Measurements from ENCODE around the gene TGM3. TPM values are rescaled to one million over a fixed set of nuclear protein-coding genes. Genes with fewer than 3 reads are reported as not detected.

Gene TGM3
- total and polyA plus RNA-seq, 2 experiments from 2014 or later: 0.08 TPM; not detected in 1

DNA sequence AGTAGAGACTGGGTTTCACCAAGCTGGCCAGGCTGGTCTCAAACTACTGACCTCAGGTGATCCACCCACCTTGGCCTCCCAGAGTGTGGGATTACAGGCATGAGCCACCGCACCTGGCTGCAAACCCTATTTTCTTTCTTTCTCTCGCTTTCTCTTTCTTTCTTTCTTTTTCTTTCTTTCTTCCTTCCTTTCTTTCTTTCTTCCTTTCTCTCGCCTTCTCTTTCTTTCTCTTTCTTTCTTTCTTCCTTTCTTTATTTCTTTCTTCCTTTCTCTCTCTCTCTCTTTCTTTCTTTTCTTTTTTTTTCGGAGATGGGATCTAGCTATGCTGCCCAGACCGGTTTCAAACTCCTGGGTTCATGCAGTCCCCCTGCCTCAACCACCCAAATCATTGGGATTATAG, 47.0 kb upstream of the TGM3 start (continued):
- TF ChIP-seq, protein P1, sequence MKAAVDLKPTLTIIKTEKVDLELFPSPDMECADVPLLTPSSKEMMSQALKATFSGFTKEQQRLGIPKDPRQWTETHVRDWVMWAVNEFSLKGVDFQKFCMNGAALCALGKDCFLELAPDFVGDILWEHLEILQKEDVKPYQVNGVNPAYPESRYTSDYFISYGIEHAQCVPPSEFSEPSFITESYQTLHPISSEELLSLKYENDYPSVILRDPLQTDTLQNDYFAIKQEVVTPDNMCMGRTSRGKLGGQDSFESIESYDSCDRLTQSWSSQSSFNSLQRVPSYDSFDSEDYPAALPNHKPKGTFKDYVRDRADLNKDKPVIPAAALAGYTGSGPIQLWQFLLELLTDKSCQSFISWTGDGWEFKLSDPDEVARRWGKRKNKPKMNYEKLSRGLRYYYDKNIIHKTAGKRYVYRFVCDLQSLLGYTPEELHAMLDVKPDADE (IDR thresholded peaks at IDR 0.05): no peak

DNA sequence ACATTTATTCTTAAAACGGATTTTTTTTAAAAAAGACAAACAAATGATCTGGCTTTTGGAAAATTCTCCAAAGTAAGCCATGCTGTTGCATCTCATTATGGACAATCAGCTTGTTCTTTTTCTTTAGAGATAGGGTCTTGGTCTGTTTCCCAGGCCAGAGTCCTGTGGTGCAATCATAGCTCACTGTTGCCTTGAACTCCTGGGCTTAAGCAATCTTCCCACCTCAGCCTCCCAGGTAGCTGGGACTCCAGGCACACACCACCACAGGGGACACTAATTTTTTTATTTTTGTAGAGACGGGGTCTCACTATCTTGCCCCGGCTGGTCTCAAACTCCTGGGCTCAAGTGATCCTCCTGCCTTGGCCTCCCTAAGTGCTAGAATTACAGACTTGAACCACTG, 45.9 kb upstream of the TGM3 start:
- Histone ChIP-seq H3K4me2 (no peak overlapping the region), H3F3A (replicated peaks; ENCODE audit: low read depth) (no peaks in the 10 kb centered on the region), H4K20me1 (replicated peaks; ENCODE audit: insufficient read depth) (no peaks in the 10 kb centered on the region), H3K36me3 (ENCODE audit: insufficient read depth) (no peaks in the 10 kb centered on the region), H2AFZ (no peak overlapping the region), H3K9me2 (ENCODE audit: insufficient read depth) (no peaks in the 10 kb centered on the region), H3K4me1 (ENCODE audit: insufficient read depth) (peaks cover 27% of the 10 kb centered on the region), H3K4me3 (no peak overlapping the region), H3K79me2 (replicated peaks; ENCODE audit: insufficient read depth) (no peaks in the 10 kb centered on the region), H3K27ac (ENCODE audit: low read depth) (no peak overlapping the region), H3K27me3 (ENCODE audit: insufficient read depth) (no peaks in the 10 kb centered on the region)
- DNase-seq (ENCODE audit: low spot score) (no peak), ATAC-seq (no peak)
- Mint-ChIP-seq H3K4me1 (peaks cover 37% of the 10 kb centered on the region), H3K27ac (no peak overlapping the region), H3K4me3 (no peak overlapping the region), H3K9me3 (no peaks in the 10 kb centered on the region), H3K27me3 (ENCODE audit: insufficient read depth, low read depth, poor library complexity) (peaks cover 2% of the 10 kb centered on the region), H3K36me3 (ENCODE audit: low read depth) (no peaks in the 10 kb centered on the region)
- TF ChIP-seq EZH2 (IDR thresholded peaks at IDR 0.05; ENCODE audit: low read depth, unreplicated experiment) (no peak), POLR2AphosphoS5 (IDR thresholded peaks at IDR 0.05; ENCODE audit: low read depth) (no peak), JUNB (IDR thresholded peaks at IDR 0.05; ENCODE audit: unreplicated experiment) (no peak), STAT1 (IDR thresholded peaks at IDR 0.05; ENCODE audit: unreplicated experiment) (no peak), NANOG (IDR thresholded peaks at IDR 0.05; ENCODE audit: borderline replicate concordance) (no peak)
- TF ChIP-seq, protein P2, sequence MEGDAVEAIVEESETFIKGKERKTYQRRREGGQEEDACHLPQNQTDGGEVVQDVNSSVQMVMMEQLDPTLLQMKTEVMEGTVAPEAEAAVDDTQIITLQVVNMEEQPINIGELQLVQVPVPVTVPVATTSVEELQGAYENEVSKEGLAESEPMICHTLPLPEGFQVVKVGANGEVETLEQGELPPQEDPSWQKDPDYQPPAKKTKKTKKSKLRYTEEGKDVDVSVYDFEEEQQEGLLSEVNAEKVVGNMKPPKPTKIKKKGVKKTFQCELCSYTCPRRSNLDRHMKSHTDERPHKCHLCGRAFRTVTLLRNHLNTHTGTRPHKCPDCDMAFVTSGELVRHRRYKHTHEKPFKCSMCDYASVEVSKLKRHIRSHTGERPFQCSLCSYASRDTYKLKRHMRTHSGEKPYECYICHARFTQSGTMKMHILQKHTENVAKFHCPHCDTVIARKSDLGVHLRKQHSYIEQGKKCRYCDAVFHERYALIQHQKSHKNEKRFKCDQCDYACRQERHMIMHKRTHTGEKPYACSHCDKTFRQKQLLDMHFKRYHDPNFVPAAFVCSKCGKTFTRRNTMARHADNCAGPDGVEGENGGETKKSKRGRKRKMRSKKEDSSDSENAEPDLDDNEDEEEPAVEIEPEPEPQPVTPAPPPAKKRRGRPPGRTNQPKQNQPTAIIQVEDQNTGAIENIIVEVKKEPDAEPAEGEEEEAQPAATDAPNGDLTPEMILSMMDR (conservative IDR thresholded peaks at IDR 0.05; ENCODE audit: low read depth in 2 of 2): no peak

DNA sequence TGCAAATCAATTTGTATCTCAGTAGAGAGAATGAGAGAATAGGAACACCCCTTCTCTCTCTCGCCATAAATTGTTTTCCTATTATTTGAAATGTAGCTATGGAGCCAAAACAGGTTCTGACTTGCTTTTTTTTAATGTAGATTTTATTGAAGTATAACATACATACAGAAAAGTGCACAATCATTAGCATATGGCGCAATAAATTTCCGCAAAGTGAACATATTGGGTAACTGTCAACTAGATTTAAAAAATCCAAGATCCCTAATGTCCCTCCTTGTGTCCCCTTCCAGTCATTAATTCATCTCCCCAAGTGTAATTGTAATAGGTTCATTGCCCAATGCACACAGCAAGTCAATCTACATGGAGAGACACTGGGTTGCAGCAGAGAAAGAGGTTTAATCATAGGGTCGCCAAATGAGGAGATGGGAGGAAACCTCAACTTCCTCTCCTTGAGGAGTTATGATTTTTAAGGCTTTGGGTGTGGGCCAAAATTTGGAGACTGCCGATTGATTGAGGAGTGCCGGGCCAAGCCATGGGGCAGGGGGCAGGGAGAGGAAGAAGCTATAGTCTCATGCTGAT, 43.3 kb upstream of the TGM3 start:
- no peak overlapping the region for H3K4me3 ChIP-seq
- ATAC-seq (no peak), DNase-seq (ENCODE audit: low spot score) (no peak)
- H3K4me1 ChIP-seq (ENCODE audit: insufficient read depth): peaks cover 9% of the 10 kb centered on the region
- H3K27ac ChIP-seq (ENCODE audit: low read depth): no peak overlapping the region
- Mint-ChIP-seq H3K4me3 (no peak overlapping the region; the same call in 2 of the 3 replicates), H3K9me3 (no peaks in the 10 kb centered on the region), H3K27me3 (ENCODE audit: insufficient read depth, low read depth, poor library complexity) (no peaks in the 10 kb centered on the region), H3K4me1 (peaks cover 14% of the 10 kb centered on the region), H3K27ac (0 out of 2 replicates have a peak overlapping the region, but pooled peaks have one; percentile 2), H3K36me3 (ENCODE audit: low read depth) (no peaks in the 10 kb centered on the region)
- no peaks in the 10 kb centered on the region for H3F3A ChIP-seq (replicated peaks; ENCODE audit: low read depth)
- H3K4me2 ChIP-seq: peak overlapping the region; percentile 29; the same call in 1 of the 2 replicates
- no peaks in the 10 kb centered on the region for H4K20me1 ChIP-seq (replicated peaks; ENCODE audit: insufficient read depth)
- no peaks in the 10 kb centered on the region for H3K27me3 ChIP-seq (ENCODE audit: insufficient read depth)
- H2AFZ ChIP-seq: no peak overlapping the region
- no peaks in the 10 kb centered on the region for H3K79me2 ChIP-seq (replicated peaks; ENCODE audit: insufficient read depth)
- no peaks in the 10 kb centered on the region for H3K36me3 ChIP-seq (ENCODE audit: insufficient read depth)
- H3K9me2 ChIP-seq (ENCODE audit: insufficient read depth): no peaks in the 10 kb centered on the region
- TF ChIP-seq, protein P2 (conservative IDR thresholded peaks at IDR 0.05; ENCODE audit: low read depth in 2 of 2): no peak
- TF ChIP-seq JUNB (IDR thresholded peaks at IDR 0.05; ENCODE audit: unreplicated experiment): no peak
- no peak for TF ChIP-seq NANOG (IDR thresholded peaks at IDR 0.05; ENCODE audit: borderline replicate concordance)
- TF ChIP-seq EZH2 (IDR thresholded peaks at IDR 0.05; ENCODE audit: low read depth, unreplicated experiment): no peak
- TF ChIP-seq ZNF114 (CRISPR knock-in tag; IDR thresholded peaks at IDR 0.05): no peak
- TF ChIP-seq, protein P3, sequence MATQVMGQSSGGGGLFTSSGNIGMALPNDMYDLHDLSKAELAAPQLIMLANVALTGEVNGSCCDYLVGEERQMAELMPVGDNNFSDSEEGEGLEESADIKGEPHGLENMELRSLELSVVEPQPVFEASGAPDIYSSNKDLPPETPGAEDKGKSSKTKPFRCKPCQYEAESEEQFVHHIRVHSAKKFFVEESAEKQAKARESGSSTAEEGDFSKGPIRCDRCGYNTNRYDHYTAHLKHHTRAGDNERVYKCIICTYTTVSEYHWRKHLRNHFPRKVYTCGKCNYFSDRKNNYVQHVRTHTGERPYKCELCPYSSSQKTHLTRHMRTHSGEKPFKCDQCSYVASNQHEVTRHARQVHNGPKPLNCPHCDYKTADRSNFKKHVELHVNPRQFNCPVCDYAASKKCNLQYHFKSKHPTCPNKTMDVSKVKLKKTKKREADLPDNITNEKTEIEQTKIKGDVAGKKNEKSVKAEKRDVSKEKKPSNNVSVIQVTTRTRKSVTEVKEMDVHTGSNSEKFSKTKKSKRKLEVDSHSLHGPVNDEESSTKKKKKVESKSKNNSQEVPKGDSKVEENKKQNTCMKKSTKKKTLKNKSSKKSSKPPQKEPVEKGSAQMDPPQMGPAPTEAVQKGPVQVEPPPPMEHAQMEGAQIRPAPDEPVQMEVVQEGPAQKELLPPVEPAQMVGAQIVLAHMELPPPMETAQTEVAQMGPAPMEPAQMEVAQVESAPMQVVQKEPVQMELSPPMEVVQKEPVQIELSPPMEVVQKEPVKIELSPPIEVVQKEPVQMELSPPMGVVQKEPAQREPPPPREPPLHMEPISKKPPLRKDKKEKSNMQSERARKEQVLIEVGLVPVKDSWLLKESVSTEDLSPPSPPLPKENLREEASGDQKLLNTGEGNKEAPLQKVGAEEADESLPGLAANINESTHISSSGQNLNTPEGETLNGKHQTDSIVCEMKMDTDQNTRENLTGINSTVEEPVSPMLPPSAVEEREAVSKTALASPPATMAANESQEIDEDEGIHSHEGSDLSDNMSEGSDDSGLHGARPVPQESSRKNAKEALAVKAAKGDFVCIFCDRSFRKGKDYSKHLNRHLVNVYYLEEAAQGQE (IDR thresholded peaks at IDR 0.05; ENCODE audit: unreplicated experiment): no peak
